GM12864 (cell line): Measurements from ENCODE around the gene ZBP1.
A peak's percentile ranks its signal among the peaks of the same experiment; 100 is the strongest.

Experiments
- DNase-seq: peaks from one replicate; pipeline ENCODE4 v3.0.0-alpha.2; 2011; ENCODE audit warnings: low read depth
- H3K4me3 ChIP-seq: 2 replicates; pipeline ENCODE4 v1.5.1; 2011; ENCODE audit warnings: mild to moderate bottlenecking, low read depth, low read length, control low read depth
- CTCF ChIP-seq: IDR thresholded peaks from 2 replicates; pipeline ENCODE4 v1.5.1; 2011; ENCODE audit warnings: low read depth, mild to moderate bottlenecking, moderate library complexity, low read length, control low read depth, inconsistent platforms; ENCODE audit errors: missing control alignments

ZBP1 gene

GRCh38 chr20:57653910-57654309, 33.7 kb upstream of the ZBP1 start:
- no peak for DNase-seq
- no peak for TF ChIP-seq CTCF
- no peak overlapping the region for H3K4me3 ChIP-seq

- TF ChIP-seq CTCF, result no peak
- no peak overlapping the region for H3K4me3 ChIP-seq
These were observed 33.3 kb upstream of the ZBP1 start for GRCh38 chr20:57653546-57653900.

GRCh38 chr20:57652606-57653545, 32.6 kb upstream of the ZBP1 start:
- no peak for DNase-seq
- peak; percentile 27 for TF ChIP-seq CTCF

More at GRCh38 chr20:57653546-57653900, 33.3 kb upstream of the ZBP1 start:
- DNase-seq, result no peak

GRCh38 chr20:57651881-57652605, 31.8 kb upstream of the ZBP1 start:
- no peak for TF ChIP-seq CTCF
- no peak for DNase-seq
- no peak overlapping the region for H3K4me3 ChIP-seq

More at GRCh38 chr20:57652606-57653545, 32.6 kb upstream of the ZBP1 start:
- H3K4me3 ChIP-seq, result no peak overlapping the region

GRCh38 chr20:57650756-57651483, 30.7 kb upstream of the ZBP1 start:
- no peak overlapping the region for H3K4me3 ChIP-seq
- DNase-seq, result no peak
- TF ChIP-seq CTCF, result no peak

GRCh38 chr20:57650266-57650665, 30.0 kb upstream of the ZBP1 start:
- no peak for TF ChIP-seq CTCF
- no peak overlapping the region for H3K4me3 ChIP-seq
- no peak for DNase-seq
